Activated T-helper 1 cell treated with Interleukin-2 at 50 U/mL for 16 hours (primary cell): ENCODE measurements around the gene CD244.

Experiments used
- DNase-seq: peaks from one replicate; pipeline ENCODE4 v3.0.0-alpha.2; 2020; ENCODE audit warnings: low read depth

CD244 gene

GRCh38 chr1:160781186-160781766 is 81.4 kb downstream of the CD244 start:
- no peak for DNase-seq

GRCh38 chr1:160780398-160780755 is 82.3 kb downstream of the CD244 start:
- DNase-seq: no peak
